Measurements from ENCODE around the gene THAP3.

- TF ChIP-seq CTCF (IDR thresholded peaks at IDR 0.05; ENCODE audit: borderline replicate concordance, extremely low read depth, low read length, poor library complexity, severe bottlenecking) (no peak), EZH2 (IDR thresholded peaks at IDR 0.05; ENCODE audit: borderline replicate concordance, low read depth, low read length, severe bottlenecking) (no peak)
Measured at GRCh38 chr1:6593810-6594209, 30.9 kb upstream of the THAP3 start.

Data from DND-41 (cell line).